Measurements from ENCODE around the gene CHMP4B. TPM values are rescaled to one million over a fixed set of nuclear protein-coding genes. Genes with fewer than 3 reads are reported as not detected.

The CHMP4B gene
- total RNA-seq, 1 experiment from 2014 or later = 87.5 TPM

DNA sequence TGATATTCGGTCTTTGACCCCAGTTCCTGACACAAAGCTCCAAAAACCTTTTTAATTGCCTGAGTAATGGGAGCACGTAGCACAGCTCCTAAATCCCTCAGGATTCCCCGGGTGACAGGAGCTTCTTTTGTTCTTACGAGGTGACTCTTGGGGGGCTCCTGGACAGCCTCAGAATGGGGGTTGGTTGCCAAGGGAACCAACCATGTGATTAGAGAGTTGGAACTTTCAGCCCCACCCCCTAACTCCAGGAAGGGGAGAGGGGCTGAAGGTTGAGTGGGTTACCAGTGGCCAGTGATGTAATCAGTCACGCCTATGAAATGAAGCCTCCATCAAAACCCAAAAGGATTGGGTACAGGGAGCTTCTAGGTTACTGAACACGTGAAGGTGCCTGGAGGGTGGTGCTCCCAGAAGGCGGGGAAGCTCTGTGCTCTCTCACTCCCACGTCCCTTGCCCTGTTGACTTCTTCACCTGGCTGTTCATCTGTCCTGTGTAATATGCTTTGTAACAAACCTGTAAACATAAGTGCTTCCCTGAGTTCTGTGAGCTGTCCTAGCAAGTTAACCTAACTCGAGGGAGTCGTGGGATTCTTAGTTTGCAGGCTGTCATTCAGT lies 89.5 kb downstream of the CHMP4B start:
- Histone ChIP-seq H3K4me1 (ENCODE audit: control insufficient read depth, insufficient read depth, low read length) (peaks cover 3% of the 10 kb centered on the region; the same call in 1 of the 2 replicates), H3K9me3 (ENCODE audit: control insufficient read depth, insufficient read depth, low read depth, low read length) (no peaks in the 10 kb centered on the region), H3K27me3 (ENCODE audit: control insufficient read depth, insufficient read depth, low read length) (0 out of 2 replicates have a peak, but pooled peaks cover 2% of the 10 kb centered on the region), H3K4me3 (ENCODE audit: low read depth in 2 of 2, low read length in 2 of 2) (no peak overlapping the region), H3K27ac (ENCODE audit: low read length) (no peak overlapping the region), H3K36me3 (ENCODE audit: control insufficient read depth, insufficient read depth, low read length) (no peaks in the 10 kb centered on the region)
- intact Hi-C loops (cut with micrococcal nuclease; ENCODE audit: unreplicated experiment) (no loop called here), in situ Hi-C loops (cut with HindIII; ENCODE audit: low pct_unique_long_range_greater_than_20kb, low sequenced_read_pairs) (no loop called here)
- no peak for ATAC-seq
- no TSS peak for BruUV-seq (replicated peaks)
- ChIA-PET POLR2A (interaction anchor here (0.6 kb wide), 1 partner anchor 98 kb away, joined by 4 read pairs; no protein-coding TSS in a partner anchor), CTCF (interaction anchor here (1.0 kb wide), 1 partner anchor 13 kb away, joined by 3 read pairs; no protein-coding TSS in a partner anchor)
- TF ChIP-seq, protein P1, sequence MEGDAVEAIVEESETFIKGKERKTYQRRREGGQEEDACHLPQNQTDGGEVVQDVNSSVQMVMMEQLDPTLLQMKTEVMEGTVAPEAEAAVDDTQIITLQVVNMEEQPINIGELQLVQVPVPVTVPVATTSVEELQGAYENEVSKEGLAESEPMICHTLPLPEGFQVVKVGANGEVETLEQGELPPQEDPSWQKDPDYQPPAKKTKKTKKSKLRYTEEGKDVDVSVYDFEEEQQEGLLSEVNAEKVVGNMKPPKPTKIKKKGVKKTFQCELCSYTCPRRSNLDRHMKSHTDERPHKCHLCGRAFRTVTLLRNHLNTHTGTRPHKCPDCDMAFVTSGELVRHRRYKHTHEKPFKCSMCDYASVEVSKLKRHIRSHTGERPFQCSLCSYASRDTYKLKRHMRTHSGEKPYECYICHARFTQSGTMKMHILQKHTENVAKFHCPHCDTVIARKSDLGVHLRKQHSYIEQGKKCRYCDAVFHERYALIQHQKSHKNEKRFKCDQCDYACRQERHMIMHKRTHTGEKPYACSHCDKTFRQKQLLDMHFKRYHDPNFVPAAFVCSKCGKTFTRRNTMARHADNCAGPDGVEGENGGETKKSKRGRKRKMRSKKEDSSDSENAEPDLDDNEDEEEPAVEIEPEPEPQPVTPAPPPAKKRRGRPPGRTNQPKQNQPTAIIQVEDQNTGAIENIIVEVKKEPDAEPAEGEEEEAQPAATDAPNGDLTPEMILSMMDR (IDR thresholded peaks at IDR 0.05) = no peak
- TF ChIP-seq, protein P2, sequence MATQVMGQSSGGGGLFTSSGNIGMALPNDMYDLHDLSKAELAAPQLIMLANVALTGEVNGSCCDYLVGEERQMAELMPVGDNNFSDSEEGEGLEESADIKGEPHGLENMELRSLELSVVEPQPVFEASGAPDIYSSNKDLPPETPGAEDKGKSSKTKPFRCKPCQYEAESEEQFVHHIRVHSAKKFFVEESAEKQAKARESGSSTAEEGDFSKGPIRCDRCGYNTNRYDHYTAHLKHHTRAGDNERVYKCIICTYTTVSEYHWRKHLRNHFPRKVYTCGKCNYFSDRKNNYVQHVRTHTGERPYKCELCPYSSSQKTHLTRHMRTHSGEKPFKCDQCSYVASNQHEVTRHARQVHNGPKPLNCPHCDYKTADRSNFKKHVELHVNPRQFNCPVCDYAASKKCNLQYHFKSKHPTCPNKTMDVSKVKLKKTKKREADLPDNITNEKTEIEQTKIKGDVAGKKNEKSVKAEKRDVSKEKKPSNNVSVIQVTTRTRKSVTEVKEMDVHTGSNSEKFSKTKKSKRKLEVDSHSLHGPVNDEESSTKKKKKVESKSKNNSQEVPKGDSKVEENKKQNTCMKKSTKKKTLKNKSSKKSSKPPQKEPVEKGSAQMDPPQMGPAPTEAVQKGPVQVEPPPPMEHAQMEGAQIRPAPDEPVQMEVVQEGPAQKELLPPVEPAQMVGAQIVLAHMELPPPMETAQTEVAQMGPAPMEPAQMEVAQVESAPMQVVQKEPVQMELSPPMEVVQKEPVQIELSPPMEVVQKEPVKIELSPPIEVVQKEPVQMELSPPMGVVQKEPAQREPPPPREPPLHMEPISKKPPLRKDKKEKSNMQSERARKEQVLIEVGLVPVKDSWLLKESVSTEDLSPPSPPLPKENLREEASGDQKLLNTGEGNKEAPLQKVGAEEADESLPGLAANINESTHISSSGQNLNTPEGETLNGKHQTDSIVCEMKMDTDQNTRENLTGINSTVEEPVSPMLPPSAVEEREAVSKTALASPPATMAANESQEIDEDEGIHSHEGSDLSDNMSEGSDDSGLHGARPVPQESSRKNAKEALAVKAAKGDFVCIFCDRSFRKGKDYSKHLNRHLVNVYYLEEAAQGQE (IDR thresholded peaks at IDR 0.05; ENCODE audit: insufficient read depth in 1 of 2, low read depth in 2 of 2, low read length in 1 of 2) = no peak
- DNase-seq (ENCODE audit: low read depth, low spot score) = no peak

DNA sequence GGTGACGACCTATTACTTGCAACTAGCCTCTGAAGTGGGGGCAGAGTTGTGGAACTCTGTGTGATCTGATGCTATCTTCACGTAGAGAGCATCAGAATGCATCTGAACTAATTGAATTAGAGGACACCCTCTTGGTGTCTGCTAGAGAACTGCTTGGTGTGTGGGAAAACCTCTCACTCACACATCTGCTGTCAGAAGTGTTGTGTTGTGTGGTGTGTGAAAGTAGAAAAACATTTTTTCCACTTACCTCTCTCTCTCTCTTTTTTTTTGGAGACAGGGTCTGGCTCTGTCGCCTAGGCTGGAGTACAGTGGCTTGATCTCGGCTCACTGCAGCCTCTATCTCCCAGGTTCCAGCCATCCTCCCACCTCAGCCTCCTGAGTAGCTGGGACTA lies 90.0 kb downstream of the CHMP4B start:
- Histone ChIP-seq H3K9me3 (ENCODE audit: control insufficient read depth, insufficient read depth, low read depth, low read length) (no peaks in the 10 kb centered on the region), H3K4me1 (ENCODE audit: control insufficient read depth, insufficient read depth, low read length) (peaks cover 3% of the 10 kb centered on the region; the same call in 1 of the 2 replicates), H3K27ac (ENCODE audit: low read length) (no peak overlapping the region), H3K36me3 (ENCODE audit: control insufficient read depth, insufficient read depth, low read length) (no peaks in the 10 kb centered on the region), H3K4me3 (ENCODE audit: low read depth in 2 of 2, low read length in 2 of 2) (no peak overlapping the region), H3K27me3 (ENCODE audit: control insufficient read depth, insufficient read depth, low read length) (0 out of 2 replicates have a peak, but pooled peaks cover 2% of the 10 kb centered on the region)
- intact Hi-C loops (cut with micrococcal nuclease; ENCODE audit: unreplicated experiment) = no loop called here
- TF ChIP-seq POLR2AphosphoS5 (IDR thresholded peaks at IDR 0.05; ENCODE audit: low read depth, low read length) (no peak), TCF7L2 (IDR thresholded peaks at IDR 0.05; ENCODE audit: low read depth, low read length) (no peak), SIN3A (IDR thresholded peaks at IDR 0.05; ENCODE audit: borderline replicate concordance, insufficient read depth, low read depth, low read length) (no peak)
- TF ChIP-seq, protein P1 (IDR thresholded peaks at IDR 0.05) = no peak
- TF ChIP-seq, protein P2 (IDR thresholded peaks at IDR 0.05; ENCODE audit: insufficient read depth in 1 of 2, low read depth in 2 of 2, low read length in 1 of 2) = no peak
- BruUV-seq (replicated peaks) = no TSS peak
- in situ Hi-C loops (cut with HindIII; ENCODE audit: low pct_unique_long_range_greater_than_20kb, low sequenced_read_pairs) = no loop called here
- ATAC-seq = no peak
- DNase-seq (ENCODE audit: low read depth, low spot score) = no peak
- CTCF ChIA-PET = interaction anchor here (1.0 kb wide), 1 partner anchor 13 kb away, joined by 3 read pairs; no protein-coding TSS in a partner anchor
- POLR2A ChIA-PET = no interaction called here
